Pons (tissue), 1 donor: Measurements from ENCODE around the gene TNFSF15.

Experiments
- DNase-seq: peaks from one replicate; pipeline ENCODE4 v3.0.0-alpha.2; 2016; ENCODE audit warnings: low spot score

Gene TNFSF15

DNA sequence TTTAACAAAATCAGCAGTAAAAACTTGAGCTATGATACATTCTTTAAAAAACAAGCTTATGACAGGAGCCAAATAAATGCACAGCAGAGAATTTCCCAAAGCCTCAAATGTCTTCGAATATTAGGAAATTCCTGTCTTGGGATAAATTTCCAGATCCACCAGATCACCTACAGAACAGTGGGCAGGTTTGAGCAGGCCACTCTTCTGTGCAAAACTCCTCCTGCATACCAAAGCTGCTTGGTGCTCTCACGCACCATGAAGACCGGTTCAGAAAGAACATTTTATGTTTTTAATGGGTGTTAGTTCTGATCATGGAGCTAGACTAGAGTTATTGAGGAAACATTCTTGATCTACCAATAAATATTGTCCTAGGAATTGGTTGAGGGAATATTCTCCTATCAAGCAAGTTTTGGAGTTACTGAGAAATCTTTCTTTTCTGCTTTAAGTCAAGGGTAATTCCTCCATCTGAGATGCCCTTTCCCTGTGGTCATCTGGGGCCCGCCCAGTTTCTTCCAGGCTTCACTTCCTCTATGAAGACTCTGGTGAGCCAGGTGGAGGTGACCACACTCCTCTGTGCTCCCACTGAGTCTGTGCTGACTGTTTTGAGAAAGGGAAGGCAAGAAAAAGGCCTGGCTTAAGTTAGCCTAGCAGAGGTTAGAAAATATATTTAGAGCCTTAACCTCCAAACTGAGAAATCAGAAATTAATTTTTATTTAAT, 17.9 kb downstream of the TNFSF15 start:
- no peak for DNase-seq

DNA sequence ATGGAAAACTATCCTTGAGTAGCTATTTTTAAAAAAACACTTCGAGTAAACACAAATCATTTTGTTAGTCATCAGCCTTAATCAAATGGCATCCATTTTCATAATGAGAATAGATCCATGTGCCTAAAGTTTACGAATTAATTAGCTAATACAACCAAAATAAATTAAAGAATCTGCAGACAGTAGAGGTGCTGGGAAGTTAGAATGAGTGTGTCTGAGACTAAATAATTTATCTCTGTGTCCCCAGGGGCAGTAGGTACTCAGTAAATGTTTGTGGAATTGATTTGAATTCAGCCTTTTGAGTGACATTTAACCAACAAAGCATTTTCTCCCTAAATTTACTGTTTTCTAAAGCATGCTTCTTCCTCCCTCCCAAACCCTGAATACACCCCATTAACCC, 18.6 kb downstream of the TNFSF15 start:
- DNase-seq, result no peak

GRCh38 chr9:114785866-114786650, 19.8 kb downstream of the TNFSF15 start:
- no peak for DNase-seq

DNA sequence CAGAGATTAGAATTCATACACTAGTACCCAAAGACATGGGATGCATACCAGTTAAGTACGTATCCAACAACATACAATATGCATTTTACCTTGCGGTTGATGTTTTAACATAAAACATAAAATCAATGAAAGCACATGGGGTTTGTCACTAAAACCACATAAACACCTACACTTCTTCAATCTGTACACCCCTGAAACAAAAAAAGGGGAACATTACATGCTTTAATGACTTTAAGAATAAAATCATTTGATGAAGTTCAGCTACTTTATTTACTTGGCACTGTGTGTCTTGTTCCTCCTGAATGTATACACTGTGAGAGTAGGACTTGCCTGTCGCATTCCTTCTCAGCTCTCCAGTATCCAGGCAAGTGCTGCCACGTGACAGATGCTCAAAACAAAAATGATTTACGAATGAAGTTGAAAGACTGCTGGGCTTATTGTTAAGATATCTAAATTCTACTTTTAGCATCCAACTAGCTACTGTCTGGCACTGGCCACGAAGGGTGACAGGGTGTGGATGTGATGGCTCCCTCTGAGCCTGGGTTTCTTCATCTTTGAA, 21.0 kb downstream of the TNFSF15 start:
- DNase-seq, result no peak

DNA sequence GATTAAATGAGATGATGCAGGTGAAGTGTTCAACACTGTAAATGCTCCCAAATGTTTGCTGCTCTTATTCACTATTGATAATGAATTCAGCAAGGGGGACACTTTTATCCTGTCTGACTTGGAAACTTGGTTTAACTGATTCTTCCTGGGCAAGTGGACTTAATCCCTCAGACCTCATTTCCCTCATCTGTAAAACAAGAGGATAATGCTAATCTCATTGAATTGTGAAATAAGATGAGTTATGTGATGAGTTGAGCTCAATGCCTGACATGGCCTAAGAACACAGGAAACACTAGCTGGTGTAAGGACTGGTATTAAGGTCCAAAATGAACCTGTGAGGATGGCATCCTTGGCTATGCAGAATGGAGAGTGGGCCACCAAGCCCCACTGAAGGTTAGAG, 23.3 kb downstream of the TNFSF15 start:
- no peak for DNase-seq

GRCh38 chr9:114779352-114779845, 26.4 kb downstream of the TNFSF15 start:
- DNase-seq, result no peak

DNA sequence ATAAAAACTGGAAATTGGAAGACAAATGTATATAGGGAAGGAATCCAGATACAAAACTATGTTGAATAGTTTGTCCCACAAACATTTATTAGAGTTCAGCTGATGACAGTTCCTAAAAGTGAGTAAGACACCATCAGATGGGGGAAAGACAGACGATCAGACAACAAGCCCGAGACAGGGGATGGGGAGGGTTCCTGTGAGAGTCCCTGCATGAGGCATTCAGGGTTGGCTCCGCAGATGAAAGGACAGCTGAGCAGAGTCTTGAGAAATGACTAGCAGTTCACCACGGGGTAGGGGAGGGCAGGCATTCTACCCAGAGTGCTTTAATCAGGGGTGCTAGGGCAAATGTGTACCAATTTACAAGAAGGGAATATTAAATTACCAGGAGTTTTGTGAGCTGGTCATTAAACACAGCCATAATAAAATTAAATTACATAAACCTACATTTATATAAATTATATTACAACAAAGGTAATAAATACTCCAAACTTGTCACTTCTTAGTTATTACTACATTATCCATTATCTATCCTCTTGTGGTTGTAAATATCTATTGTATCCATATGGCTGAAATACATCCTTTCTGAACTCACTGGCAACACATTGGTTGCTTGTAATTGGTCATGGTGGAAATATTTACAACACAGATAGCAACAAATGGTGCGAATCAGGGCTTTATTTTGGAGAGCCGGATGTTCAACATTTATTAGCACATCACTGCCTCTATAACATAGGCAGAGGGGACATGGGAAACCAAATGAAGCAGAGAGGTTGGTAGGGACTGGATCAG, 27.8 kb downstream of the TNFSF15 start:
- no peak for DNase-seq

- DNase-seq, result no peak
Measured at GRCh38 chr9:114776683-114777399, 29.0 kb downstream of the TNFSF15 start.

DNA sequence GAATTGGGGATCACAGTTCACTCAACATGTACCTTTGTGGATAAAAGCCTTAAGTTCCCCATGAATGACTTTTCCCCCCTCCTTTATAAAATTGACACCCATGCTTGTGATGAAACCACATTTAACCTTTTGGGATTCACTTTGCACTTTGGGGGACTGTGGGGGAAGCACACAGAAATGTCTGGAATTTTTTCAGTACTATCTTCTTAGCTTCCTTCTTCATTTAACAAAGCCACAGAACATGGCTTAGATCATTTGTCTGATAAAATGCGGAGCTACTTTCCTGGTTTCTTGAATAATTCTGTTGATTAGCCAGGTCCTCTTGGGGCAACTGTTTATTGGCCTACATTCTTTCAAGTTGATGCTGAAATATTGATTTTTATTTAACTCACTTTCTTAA, 29.9 kb downstream of the TNFSF15 start:
- DNase-seq, result no peak

DNA sequence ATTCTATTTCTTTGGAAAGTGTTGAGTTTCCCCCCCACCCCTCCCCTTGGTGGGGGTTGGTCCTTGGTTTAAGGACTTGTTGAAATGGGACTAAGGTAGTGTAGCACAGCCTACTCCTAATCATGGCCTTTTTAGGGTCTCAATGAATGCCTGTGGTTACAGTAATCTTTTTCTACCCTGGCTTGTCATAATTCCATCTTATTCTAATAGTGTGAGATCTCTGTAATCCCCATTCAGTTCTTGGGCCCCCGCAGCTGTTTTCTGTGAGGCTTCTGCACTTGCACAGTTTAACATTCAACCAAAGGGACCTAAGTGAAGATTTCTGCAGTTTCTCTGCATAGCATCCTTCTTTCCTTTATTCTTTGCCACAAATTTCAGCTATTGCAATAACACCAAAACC, 30.7 kb downstream of the TNFSF15 start:
- DNase-seq, result no peak

DNA sequence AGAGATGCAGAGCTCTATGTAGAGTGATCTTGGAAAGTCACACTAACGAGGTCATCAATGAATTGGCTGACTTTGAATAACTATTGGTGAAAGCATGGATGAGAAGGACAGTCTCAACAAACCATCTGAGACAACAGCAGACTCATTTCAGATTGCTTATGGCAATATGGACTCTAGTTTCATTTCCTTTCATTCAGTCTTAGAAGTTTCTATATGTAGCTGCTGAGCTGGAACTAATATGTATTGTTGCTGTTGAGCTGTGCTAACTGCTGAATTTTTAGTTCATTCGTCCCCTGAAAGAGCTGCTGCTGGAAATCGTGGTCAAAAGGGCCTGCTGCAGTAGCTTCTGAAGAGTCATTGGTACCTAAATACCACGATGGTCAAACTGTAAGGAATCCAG, 31.3 kb downstream of the TNFSF15 start:
- DNase-seq, result no peak

- DNase-seq, result no peak
Measured at GRCh38 chr9:114771889-114772288, 34.0 kb downstream of the TNFSF15 start.

DNA sequence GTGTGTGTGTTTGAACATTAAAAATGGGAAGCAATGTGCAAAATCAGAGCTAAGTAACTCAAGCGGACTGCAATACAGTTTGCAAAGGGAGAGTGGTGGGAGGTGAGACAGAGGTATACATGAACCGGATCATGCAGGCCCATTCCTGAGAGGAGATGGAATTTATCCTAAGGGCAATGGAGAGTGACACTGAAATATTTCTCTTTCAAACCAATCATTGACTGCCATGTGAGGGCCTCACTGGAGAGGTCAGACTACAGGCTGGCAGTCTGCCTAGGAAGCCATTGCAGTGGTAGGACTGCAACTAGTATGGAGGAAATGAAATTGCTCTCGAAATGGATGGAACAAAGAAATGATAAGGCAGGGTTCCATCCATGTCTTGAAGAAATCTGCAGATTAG, 34.8 kb downstream of the TNFSF15 start:
- DNase-seq, result no peak

DNA sequence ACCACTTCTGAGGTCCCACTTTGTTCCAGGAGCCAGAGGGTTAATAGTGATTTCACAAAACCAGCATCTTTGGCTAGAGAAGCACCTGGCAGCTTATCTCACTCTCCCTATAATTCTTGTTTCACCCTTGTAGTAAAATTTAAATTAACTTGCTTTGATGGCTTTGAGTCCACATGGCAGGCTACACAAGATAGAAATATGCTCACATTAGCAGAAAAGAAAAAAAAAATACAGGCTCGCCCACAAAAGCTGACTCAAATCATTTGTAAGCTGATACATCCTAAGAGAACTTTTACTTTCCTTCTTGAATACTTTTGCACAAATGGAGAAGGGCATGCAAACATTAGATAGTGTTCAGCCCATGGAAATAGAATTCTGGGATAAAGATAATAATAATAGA, 36.2 kb downstream of the TNFSF15 start:
- DNase-seq, result no peak

DNA sequence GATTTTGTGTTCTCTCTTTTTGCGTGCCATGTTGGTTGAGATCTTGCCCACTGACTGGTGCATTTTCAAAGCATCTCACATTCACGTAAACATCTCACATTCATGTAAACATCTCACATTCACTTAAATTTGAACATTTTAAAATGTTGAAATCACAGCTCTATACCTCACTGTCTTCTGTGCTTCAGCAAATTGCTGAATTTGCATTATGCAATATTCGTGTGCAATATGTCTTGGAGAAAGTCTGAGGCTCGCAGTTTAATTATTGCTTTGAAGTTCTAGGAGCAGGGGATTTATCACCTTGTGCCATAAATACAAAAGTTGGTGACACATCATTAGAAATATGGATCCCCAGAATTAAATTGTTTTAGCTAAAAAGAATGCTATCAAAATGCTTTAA, 42.6 kb downstream of the TNFSF15 start:
- DNase-seq, result no peak

DNA sequence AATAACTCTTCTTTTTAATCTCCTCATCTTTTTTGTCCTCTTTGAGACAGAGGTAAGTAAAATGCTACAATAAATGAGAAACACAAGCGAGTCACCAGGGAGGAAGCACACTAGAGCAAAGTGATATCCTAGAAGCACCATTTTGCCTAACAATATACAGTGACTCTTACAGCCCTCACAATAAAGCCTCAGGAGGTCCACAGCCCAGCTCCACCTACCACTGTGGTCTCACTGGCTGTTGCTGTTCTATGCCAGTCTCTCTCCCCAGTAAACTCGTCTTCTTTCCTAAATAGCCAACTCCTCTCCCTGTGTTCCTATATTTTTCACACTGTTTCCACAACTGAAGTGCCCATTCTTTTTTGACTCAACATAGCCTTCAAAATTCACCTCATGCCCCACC, 44.3 kb downstream of the TNFSF15 start:
- no peak for DNase-seq

DNA sequence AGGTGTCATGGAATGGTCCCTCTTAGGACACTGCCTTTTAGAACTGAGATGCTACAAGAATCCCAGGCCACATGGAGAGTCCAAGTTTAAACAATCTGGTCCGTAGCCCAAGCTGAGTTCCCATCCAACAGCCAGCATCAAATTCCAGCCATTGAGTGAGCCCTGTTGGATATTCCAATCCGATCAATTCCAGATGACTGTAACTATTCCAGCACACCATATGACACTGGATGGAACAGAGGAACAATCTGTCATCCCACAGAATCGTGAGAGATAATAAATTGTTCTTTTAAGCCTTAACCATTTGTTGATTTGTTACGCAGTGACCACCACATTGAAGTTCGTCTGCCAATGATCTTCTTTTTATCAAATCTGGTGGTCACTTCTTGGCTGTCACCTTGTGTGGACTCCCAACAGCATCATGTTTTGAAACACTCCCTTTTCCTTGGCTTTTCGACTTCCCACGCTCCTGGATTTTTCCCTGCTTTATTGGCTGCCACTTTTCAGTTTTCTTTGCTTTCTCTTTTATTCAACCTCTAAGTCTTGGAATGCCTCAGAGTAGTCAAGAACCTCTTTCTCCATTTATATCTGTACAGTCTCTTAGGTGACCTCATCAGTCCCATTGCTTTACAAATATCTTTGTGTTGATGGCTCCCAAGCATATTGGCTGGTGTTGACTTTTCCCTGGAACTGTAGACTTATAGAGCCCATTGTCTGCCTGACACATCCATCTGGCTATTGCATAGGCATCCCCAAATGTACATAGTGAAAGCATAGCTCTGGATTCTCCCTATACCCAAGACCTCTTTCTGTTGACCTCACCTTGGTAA, 46.1 kb downstream of the TNFSF15 start:
- DNase-seq, result no peak

DNA sequence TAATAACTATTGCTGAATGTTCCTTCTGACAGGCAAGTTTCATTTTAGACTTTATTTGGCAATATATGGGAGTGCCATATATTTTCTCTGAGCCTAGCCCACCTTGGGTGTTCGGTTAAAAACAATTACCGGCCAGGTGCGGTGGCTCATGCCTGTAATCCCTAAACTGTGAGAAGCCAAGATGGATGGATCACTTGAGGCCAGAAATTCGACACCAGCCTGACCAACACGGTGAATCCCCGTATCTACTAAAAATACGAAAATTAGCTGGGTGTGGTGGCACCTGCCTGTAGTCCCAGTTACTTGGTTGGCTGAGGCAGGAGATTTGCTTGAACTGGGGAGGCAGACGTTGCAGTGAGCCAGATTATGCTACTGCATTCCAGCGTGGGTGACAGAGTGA, 47.9 kb downstream of the TNFSF15 start:
- no peak for DNase-seq

DNA sequence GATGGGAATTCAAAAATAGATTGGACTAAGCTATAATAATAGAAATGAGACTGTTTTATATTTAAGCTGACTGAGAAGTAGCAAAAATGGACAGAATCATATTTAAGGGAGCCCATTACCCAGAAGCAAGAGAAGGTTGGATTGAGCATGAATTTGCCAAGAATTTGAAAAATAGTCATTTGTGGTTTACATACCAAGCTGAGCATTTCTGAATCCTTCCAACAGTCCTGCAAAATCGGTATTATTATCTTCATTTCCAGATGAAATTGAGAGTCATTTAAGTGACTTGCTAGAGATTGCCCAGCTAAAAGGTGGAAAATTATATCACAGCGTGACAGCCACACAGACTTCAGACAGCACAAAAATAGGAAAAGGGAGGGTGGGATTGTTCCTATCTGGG, 48.4 kb downstream of the TNFSF15 start:
- DNase-seq, result no peak

- no peak for DNase-seq
Measured at GRCh38 chr9:114756920-114757319, 48.9 kb downstream of the TNFSF15 start.

DNA sequence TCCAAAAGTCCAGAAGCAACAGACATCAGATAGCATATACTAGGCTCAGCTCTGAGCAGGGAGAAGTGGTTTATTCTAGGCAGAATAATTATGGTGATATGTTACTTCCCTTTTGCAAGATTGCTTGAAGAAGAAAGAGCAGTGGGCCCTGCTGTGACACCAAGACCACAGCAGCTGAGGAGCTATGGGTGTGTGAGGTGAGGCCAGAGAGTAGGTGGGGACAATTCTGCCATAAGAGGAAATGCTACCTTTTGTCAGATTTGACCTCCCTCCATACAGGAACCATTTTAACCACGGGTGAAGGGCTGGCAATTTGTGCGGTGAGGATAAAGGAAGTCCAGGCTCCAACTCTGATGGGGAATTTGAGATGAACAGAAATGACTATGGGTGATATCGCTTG, 51.3 kb downstream of the TNFSF15 start:
- no peak for DNase-seq
